Femur (tissue), 1 donor: Measurements from ENCODE around the gene SGSM2.
A peak's percentile ranks its signal among the peaks of the same experiment; 100 is the strongest.

Source experiments
- DNase-seq: peaks from one replicate; pipeline ENCODE4 v3.0.0-alpha.2; 2017

SGSM2 gene

GRCh38 chr17:2399572-2400473 lies 62.5 kb downstream of the SGSM2 start:
- peak; percentile 96 for DNase-seq

DNA sequence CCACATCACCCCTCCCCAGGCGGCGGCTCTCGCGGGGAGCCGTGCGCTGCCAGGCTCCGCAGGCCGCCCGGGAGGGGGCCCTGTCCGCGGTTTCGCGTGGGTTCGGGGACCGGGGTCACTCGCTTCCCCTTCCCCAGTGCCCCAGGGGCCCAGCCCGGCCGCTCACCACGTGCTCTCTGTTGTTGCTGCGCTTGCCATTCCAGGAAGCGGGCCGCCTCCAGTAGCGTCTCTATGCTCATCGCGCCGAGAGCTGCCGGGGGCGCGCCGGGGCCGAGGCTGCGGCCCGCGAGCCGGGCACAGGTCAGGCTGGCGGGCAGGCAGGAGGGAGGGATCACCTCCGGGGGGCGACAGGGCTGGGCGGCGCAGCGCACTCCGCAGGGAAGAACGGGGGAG lies 63.2 kb downstream of the SGSM2 start:
- DNase-seq, result peak; percentile 73

GRCh38 chr17:2400877-2401425 lies 63.6 kb downstream of the SGSM2 start, which contains the start of gene MNT:
MNT (minus strand) TSS chr17:2401060; CDS start chr17:2400712, 348 bp downstream.
- DNase-seq, result peak; percentile 96

GRCh38 chr17:2401426-2402221 lies 64.3 kb downstream of the SGSM2 start:
- peak; percentile 100 for DNase-seq

GRCh38 chr17:2402544-2402943 lies 65.2 kb downstream of the SGSM2 start:
- DNase-seq, result peak; percentile 45

DNA sequence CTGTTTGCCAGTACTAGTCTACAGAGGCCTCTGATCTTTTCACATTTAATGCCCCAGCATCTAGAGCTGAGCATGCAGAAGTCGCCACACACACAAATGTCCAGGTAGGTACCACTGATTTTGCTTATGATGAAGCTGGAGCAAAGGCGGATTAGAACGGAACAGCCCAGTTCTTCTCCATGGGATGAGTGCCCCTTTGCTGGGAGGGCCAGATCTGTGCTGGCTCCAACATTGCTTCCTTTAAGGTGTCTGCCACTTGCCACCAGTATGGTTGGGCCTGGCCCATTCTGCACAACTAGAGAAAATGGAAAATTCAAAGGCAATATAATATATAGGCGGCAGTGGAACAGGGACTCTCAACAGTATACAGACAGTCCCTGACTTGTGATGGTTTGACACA lies 65.7 kb downstream of the SGSM2 start:
- DNase-seq, result no peak

DNA sequence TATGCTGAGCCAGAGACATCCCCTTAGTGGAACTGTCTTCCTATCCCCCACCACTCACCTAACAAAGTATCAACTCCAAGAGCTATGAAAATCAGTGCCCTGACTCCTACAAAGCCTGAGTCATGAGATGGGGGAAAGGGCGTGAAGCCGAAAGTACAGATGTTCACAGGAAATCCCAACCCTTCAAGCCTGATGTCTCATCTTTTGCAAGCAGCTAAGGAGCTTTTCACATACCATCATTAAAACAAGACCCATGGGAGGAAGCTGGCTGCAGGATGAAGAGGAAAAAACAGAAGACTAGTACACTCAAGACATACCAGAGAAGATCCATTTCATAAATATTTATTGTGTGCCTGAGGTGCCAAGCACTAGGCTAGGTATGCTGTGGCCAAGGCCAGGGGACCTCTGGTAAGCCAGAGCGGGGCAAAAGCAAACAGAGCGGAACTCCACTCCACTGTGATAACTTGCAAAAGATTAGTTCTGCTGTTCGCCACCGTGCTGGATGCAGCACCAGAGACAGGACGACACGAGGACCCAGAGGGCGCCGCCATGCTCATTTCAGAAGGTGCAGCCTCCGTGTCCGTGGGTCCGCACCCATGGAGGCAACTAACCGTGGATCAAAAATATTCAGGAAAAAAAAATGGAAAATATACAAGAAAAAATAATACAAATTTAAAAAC lies 68.1 kb downstream of the SGSM2 start:
- DNase-seq, result no peak

DNA sequence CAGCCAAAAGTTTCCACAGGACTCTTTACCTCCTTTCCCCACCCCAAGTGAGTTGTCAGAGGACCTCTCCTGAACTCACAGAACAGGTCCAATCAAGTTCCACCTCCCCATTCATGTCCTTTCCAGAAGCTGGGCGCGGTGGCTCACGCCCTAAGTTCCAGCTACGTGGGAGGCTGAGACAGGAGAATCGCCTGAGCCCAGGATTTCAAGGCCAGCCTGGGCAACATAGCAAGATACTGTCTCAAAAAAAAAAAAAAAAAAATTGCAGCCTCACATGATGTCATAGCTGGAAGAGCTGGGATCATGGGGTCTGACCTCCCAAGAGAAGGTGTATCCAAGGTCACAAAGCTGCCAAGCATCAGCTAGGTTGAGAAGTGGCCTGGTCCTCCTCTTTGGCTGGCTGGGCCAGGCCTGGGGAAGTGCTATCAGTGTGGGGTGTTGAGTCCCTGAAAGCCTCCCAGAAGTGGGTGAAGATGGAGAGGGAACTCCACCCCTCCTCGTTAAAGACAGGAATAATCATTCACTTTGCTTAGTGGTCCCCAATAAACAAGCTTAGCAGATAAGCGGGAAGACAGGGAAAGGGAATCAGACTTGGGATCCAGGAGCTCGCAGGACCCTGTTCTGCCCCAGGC lies 69.1 kb downstream of the SGSM2 start:
- DNase-seq, result no peak

DNA sequence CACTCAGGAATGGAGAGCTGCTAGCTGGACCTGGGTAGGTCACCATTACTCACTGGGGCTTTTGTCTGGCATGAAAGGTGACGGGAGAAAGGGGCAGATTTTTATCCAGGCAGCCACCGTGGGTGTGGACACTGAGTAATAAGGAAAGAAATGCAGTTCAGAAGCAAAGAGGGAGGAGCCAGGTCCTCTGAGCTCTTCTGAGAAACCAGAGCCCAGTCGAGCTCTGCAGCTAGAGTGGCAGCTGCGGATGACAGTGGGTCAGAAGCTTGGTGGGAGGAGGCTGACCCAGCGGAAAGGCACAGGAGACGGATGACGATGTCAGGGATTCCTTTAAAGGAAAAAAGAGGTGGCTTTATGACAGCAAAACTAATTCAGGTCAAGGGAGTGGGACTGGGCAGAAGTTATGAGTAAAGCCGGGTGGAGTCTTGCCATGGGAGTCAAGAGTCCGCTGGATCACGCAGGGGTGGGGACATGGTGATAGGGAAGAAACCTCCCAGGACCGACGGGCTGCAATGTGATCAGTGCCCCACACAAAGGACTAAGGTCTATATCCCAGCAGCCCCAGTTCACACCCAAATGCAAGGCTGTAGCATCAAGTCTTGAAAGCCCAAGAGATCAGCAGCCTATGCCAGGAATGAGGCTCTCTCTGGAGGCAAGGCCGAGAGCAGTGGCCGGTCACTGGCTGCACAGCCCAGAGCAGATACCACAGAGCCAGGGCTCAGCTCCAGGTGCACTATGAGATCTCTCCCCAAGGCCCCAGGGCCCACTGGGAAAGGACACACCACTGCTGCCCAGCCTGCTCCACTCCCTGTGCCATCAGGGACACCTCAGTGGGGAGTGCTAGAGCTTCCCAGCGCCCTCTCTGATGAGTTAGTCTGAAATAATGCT lies 69.8 kb downstream of the SGSM2 start:
- peak; percentile 65 for DNase-seq

DNA sequence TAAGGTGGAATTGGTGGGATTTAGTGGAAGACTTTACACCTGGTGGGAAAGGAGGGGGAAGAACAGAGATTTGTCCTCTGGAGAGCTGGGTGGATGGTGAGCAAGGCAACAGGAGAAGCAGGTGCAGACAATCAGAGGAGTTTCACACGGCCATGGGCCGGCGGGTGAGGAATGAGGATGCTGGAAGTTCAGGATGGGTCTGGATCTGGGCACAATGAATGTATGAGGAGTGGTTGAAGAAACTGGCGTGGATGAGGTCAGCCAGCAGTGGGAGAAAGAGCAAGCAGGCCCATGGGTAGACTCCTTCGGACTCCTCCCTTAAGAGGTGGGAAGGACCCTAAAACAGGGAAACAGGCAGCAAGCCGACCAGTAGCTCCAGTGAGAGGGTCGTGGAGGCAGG lies 73.7 kb downstream of the SGSM2 start:
- DNase-seq, result no peak

GRCh38 chr17:2412561-2413021 lies 75.3 kb downstream of the SGSM2 start:
- no peak for DNase-seq

GRCh38 chr17:2414446-2415064 lies 77.3 kb downstream of the SGSM2 start:
- DNase-seq, result no peak

DNA sequence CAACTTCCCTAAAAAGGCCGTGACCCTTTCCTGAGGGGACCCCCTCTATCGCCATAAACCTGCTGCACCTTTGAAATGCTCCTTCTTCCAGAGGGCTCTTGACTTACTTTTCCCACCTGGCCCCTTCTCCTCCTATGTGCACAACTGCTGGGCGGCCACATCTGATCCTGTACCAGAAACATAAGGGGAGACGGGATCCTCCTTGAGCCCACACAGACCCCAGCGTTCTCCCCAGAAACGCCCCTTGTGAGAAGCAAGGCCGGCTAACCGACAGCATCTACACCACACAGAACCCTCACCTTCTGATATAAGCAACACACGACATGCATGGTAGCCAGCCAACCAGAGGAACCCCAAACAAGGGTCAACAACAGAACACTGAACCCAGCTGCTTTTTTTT lies 77.8 kb downstream of the SGSM2 start:
- no peak for DNase-seq

DNA sequence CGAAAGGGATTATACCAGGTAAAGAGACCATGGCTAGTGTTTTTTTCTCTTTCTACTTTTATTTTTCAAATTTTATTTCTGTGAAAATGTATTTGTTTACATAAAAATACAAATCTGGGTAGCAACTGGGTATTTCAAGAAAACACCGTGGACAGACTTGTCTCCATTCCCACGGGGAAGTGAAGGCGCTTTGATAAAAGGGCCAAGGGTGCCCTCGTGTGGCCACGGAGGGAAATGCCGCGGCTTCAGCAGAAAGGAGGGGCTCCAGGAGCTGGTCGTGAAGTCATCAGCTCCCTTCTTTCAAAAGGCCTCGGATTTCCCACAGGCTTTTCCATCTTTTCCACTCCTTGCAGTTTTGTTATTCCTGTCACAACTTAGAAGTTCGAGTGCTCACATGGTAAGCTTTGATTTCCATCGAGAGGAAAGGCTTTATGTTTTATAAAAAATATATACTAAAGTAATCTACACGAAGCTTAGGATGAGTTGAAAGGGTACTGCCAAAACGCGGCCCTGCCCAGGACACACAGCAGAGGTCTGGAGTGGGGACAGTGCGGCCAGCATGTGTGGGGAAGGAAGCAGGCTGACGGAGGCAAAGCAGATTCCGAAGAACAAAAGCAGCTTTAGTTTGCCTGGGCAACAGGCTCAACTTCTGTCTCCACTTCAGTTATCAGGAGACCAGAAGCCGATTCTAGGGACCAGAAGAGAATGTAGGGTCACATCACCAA lies 78.9 kb downstream of the SGSM2 start:
- DNase-seq, result peak; percentile 95

DNA sequence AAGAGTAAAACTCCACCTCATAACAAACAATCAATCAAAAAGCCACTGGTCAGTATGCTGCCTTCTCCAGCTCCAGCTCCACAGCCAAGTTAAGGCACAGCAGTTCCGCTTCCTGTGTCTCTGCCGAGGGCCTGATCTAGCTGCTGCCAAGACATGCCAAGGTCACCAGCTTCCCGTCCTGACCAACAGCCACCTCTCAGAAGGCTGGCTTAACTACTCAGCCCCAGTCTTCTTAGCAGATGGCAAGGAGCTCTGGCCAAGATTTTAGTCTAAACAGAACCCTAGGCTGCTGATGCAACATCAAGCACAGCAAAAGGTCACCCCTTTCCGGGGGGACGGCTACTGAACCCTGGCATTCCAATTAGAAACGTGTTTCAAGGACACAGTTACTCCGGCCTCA lies 81.3 kb downstream of the SGSM2 start:
- no peak for DNase-seq

GRCh38 chr17:2419486-2419885 lies 82.2 kb downstream of the SGSM2 start:
- no peak for DNase-seq

GRCh38 chr17:2420176-2420575 lies 82.9 kb downstream of the SGSM2 start:
- DNase-seq, result peak; percentile 42

GRCh38 chr17:2421315-2422147 lies 84.2 kb downstream of the SGSM2 start:
- no peak for DNase-seq

DNA sequence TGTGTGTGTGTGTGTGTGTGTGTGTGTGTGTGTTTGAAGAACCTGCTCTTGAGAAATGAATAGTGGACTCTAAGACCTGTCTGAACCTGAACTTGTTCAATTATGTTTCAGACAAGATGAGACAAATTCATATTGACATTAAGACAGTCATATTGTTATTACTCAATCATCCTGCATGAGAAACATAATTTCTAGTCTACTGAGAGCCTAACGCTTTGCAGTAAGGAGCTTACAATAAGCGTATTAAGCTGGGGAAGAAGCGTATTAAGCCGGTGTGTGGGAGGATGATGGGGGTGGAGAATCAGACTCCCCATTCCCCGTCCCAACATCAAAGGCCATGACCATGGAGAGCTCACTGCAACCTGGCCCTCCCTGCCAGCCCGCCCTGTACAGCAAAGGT lies 86.0 kb downstream of the SGSM2 start:
- no peak for DNase-seq
